Loucy (cell line): ENCODE data around the gene TIGD4.

Source experiments
- CTCF ChIP-seq: fragments of 200-600 bp; sonication (generic); conservative IDR thresholded peaks from 2 replicates; pipeline ENCODE4 v1.5.1; 2014; ENCODE audit warnings: mild to moderate bottlenecking, antibody characterized with exemption, low read length
- EZH2phosphoT487 ChIP-seq: fragments of 200-600 bp; IDR thresholded peaks from 2 replicates; pipeline ENCODE4 v1.6.1; 2018; ENCODE audit warnings: antibody characterized with exemption, mild to moderate bottlenecking, moderate library complexity, borderline replicate concordance

GRCh38 chr4:152817331-152817730, 37.8 kb upstream of the TIGD4 start:
- no peak for TF ChIP-seq EZH2phosphoT487
- no peak for TF ChIP-seq CTCF
